Dendritic cell treated with granulocyte-macrophage colony-stimulating factor and Interleukin-4, amounts not matched to agents 40 ng/mL and 50 ng/mL, for 4 days (primary cell): ENCODE results near the gene RCAN2.

Experiments
- H3K27ac Mint-ChIP-seq: one replicate; pipeline ENCODE4 v1.8.0; 2022; ENCODE audit warnings: mild to moderate bottlenecking, mixed read lengths
- H3K27me3 Mint-ChIP-seq: one replicate; pipeline ENCODE4 v1.8.0; 2022; ENCODE audit warnings: mild to moderate bottlenecking, mixed read lengths
- H3K36me3 Mint-ChIP-seq: one replicate; pipeline ENCODE4 v1.8.0; 2022; ENCODE audit warnings: low read depth, mixed read lengths
- H3K4me1 Mint-ChIP-seq: one replicate; pipeline ENCODE4 v1.8.0; 2022; ENCODE audit warnings: low read depth, mixed read lengths
- H3K4me3 Mint-ChIP-seq: one replicate; pipeline ENCODE4 v1.8.0; 2022; ENCODE audit warnings: mild to moderate bottlenecking, moderate library complexity, mixed read lengths
- H3K9me3 Mint-ChIP-seq: one replicate; pipeline ENCODE4 v1.8.0; 2022; ENCODE audit warnings: mixed read lengths
- intact Hi-C: fragments of 100-400 bp; cut with micrococcal nuclease; formaldehyde crosslinking; loops from one replicate; pipeline ENCODE4 v1.15.0; 2022

The RCAN2 gene

GRCh38 chr6:46287043-46287442, 204.2 kb downstream of the RCAN2 start:
- intact Hi-C loops, result no loop called here
- Mint-ChIP-seq H3K4me3 (no peak overlapping the region), H3K9me3 (no peaks in the 10 kb centered on the region), H3K27me3 (peaks cover 3% of the 10 kb centered on the region), H3K36me3 (no peaks in the 10 kb centered on the region), H3K4me1 (no peaks in the 10 kb centered on the region), H3K27ac (no peak overlapping the region)

GRCh38 chr6:46284475-46284874, 206.8 kb downstream of the RCAN2 start:
- Mint-ChIP-seq H3K27me3 (no peaks in the 10 kb centered on the region), H3K27ac (no peak overlapping the region), H3K4me1 (no peaks in the 10 kb centered on the region), H3K4me3 (no peak overlapping the region), H3K36me3 (no peaks in the 10 kb centered on the region), H3K9me3 (no peaks in the 10 kb centered on the region)
- intact Hi-C loops, result no loop called here

GRCh38 chr6:46281110-46281509, 210.1 kb downstream of the RCAN2 start:
- Mint-ChIP-seq H3K4me3 (no peak overlapping the region), H3K4me1 (no peaks in the 10 kb centered on the region), H3K27me3 (no peaks in the 10 kb centered on the region), H3K36me3 (no peaks in the 10 kb centered on the region), H3K27ac (no peak overlapping the region), H3K9me3 (no peaks in the 10 kb centered on the region)
- intact Hi-C loops, result no loop called here

- H3K9me3 Mint-ChIP-seq, result no peaks in the 10 kb centered on the region
- no peak overlapping the region for H3K27ac Mint-ChIP-seq
- no peaks in the 10 kb centered on the region for H3K4me1 Mint-ChIP-seq
- no peaks in the 10 kb centered on the region for H3K36me3 Mint-ChIP-seq
- no peaks in the 10 kb centered on the region for H3K27me3 Mint-ChIP-seq
- intact Hi-C loops, result no loop called here
- no peak overlapping the region for H3K4me3 Mint-ChIP-seq
Observed at GRCh38 chr6:46279874-46280273, 211.4 kb downstream of the RCAN2 start.

GRCh38 chr6:46276576-46277142, 214.6 kb downstream of the RCAN2 start:
- H3K27ac Mint-ChIP-seq, result no peak overlapping the region

GRCh38 chr6:46274502-46274901, 216.7 kb downstream of the RCAN2 start:
- intact Hi-C loops, result no loop called here
- Mint-ChIP-seq H3K27ac (no peak overlapping the region), H3K4me1 (no peaks in the 10 kb centered on the region), H3K27me3 (no peaks in the 10 kb centered on the region), H3K36me3 (no peaks in the 10 kb centered on the region), H3K9me3 (no peaks in the 10 kb centered on the region), H3K4me3 (no peak overlapping the region)

More at GRCh38 chr6:46276576-46277142, 214.6 kb downstream of the RCAN2 start:
- Mint-ChIP-seq H3K4me1 (no peaks in the 10 kb centered on the region), H3K36me3 (no peaks in the 10 kb centered on the region), H3K4me3 (no peak overlapping the region), H3K27me3 (no peaks in the 10 kb centered on the region), H3K9me3 (no peaks in the 10 kb centered on the region)
- intact Hi-C loops, result no loop called here

- intact Hi-C loops, result no loop called here
- Mint-ChIP-seq H3K27ac (no peak overlapping the region), H3K9me3 (no peaks in the 10 kb centered on the region), H3K4me3 (no peak overlapping the region), H3K27me3 (no peaks in the 10 kb centered on the region), H3K36me3 (no peaks in the 10 kb centered on the region), H3K4me1 (no peaks in the 10 kb centered on the region)
Observed at GRCh38 chr6:46273911-46274310, 217.3 kb downstream of the RCAN2 start.

- Mint-ChIP-seq H3K9me3 (no peaks in the 10 kb centered on the region), H3K27ac (no peak overlapping the region), H3K36me3 (no peaks in the 10 kb centered on the region), H3K4me3 (no peak overlapping the region), H3K4me1 (no peaks in the 10 kb centered on the region), H3K27me3 (no peaks in the 10 kb centered on the region)
- intact Hi-C loops, result no loop called here
Observed at GRCh38 chr6:46271728-46272127, 219.5 kb downstream of the RCAN2 start.

GRCh38 chr6:46271107-46271506, 220.1 kb downstream of the RCAN2 start:
- Mint-ChIP-seq H3K4me1 (no peaks in the 10 kb centered on the region), H3K9me3 (no peaks in the 10 kb centered on the region), H3K4me3 (no peak overlapping the region), H3K27ac (no peak overlapping the region), H3K27me3 (no peaks in the 10 kb centered on the region), H3K36me3 (no peaks in the 10 kb centered on the region)
- intact Hi-C loops, result no loop called here

- Mint-ChIP-seq H3K9me3 (no peaks in the 10 kb centered on the region), H3K27ac (no peak overlapping the region), H3K4me1 (no peaks in the 10 kb centered on the region), H3K27me3 (no peaks in the 10 kb centered on the region), H3K4me3 (no peak overlapping the region), H3K36me3 (no peaks in the 10 kb centered on the region)
- intact Hi-C loops, result no loop called here
Observed at GRCh38 chr6:46270336-46270735, 220.9 kb downstream of the RCAN2 start.

GRCh38 chr6:46269447-46270229, 221.6 kb downstream of the RCAN2 start:
- H3K27me3 Mint-ChIP-seq, result no peaks in the 10 kb centered on the region
- no peaks in the 10 kb centered on the region for H3K9me3 Mint-ChIP-seq
- H3K27ac Mint-ChIP-seq, result no peak overlapping the region
- H3K36me3 Mint-ChIP-seq, result no peaks in the 10 kb centered on the region
- no peak overlapping the region for H3K4me3 Mint-ChIP-seq
- H3K4me1 Mint-ChIP-seq, result no peaks in the 10 kb centered on the region
- intact Hi-C loops, result no loop called here

- no peaks in the 10 kb centered on the region for H3K9me3 Mint-ChIP-seq
- H3K4me3 Mint-ChIP-seq, result no peak overlapping the region
- no peaks in the 10 kb centered on the region for H3K4me1 Mint-ChIP-seq
- H3K36me3 Mint-ChIP-seq, result no peaks in the 10 kb centered on the region
- H3K27ac Mint-ChIP-seq, result no peak overlapping the region
- no peaks in the 10 kb centered on the region for H3K27me3 Mint-ChIP-seq
- intact Hi-C loops, result no loop called here
Observed at GRCh38 chr6:46267515-46267914, 223.7 kb downstream of the RCAN2 start.

- H3K4me3 Mint-ChIP-seq, result no peak overlapping the region
- no peaks in the 10 kb centered on the region for H3K36me3 Mint-ChIP-seq
- no peak overlapping the region for H3K27ac Mint-ChIP-seq
- H3K27me3 Mint-ChIP-seq, result peaks cover 3% of the 10 kb centered on the region
- H3K9me3 Mint-ChIP-seq, result no peaks in the 10 kb centered on the region
- H3K4me1 Mint-ChIP-seq, result no peaks in the 10 kb centered on the region
- intact Hi-C loops, result no loop called here
Observed at GRCh38 chr6:46265373-46265772, 225.9 kb downstream of the RCAN2 start.

GRCh38 chr6:46263707-46264086, 227.6 kb downstream of the RCAN2 start:
- no peak overlapping the region for H3K4me3 Mint-ChIP-seq

More at GRCh38 chr6:46263707-46264086, 227.6 kb downstream of the RCAN2 start:
- Mint-ChIP-seq H3K27me3 (peaks cover 3% of the 10 kb centered on the region), H3K27ac (no peak overlapping the region), H3K9me3 (no peaks in the 10 kb centered on the region), H3K36me3 (no peaks in the 10 kb centered on the region), H3K4me1 (no peaks in the 10 kb centered on the region)
- intact Hi-C loops, result no loop called here
